Measurements from ENCODE around the gene PRKD1.

PRKD1 gene

GRCh38 chr14:29580763-29581162 is 346.9 kb downstream of the PRKD1 start:
- DNase-seq = no peak

- DNase-seq = no peak
Observed at GRCh38 chr14:29579838-29580237, 347.8 kb downstream of the PRKD1 start.

- no peak for DNase-seq
Observed at GRCh38 chr14:29576927-29577326, 350.7 kb downstream of the PRKD1 start.

GRCh38 chr14:29569194-29569593 is 358.5 kb downstream of the PRKD1 start:
- DNase-seq = no peak

- DNase-seq = no peak
Observed at GRCh38 chr14:29566194-29566593, 361.5 kb downstream of the PRKD1 start.

- no peak for DNase-seq
Observed at GRCh38 chr14:29558516-29558915, 369.1 kb downstream of the PRKD1 start.

- no peak for DNase-seq
Observed at GRCh38 chr14:29554335-29554734, 373.3 kb downstream of the PRKD1 start.

GRCh38 chr14:29553427-29553826 is 374.2 kb downstream of the PRKD1 start:
- DNase-seq = no peak

- no peak for DNase-seq
Observed at GRCh38 chr14:29548948-29549370, 378.7 kb downstream of the PRKD1 start.

- no peak for DNase-seq
Observed at GRCh38 chr14:29545714-29546113, 381.9 kb downstream of the PRKD1 start.

- no peak for DNase-seq
Observed at GRCh38 chr14:29536886-29537511, 390.6 kb downstream of the PRKD1 start.

- no peak for DNase-seq
Observed at GRCh38 chr14:29529418-29529817, 398.2 kb downstream of the PRKD1 start.

- DNase-seq = no peak
Observed at GRCh38 chr14:29528889-29529288, 398.8 kb downstream of the PRKD1 start.

GRCh38 chr14:29527286-29527685 is 400.4 kb downstream of the PRKD1 start:
- DNase-seq = no peak

Data from activated CD4-positive, alpha-beta T cell treated with anti-CD3 and anti-CD28 coated beads, Interleukin-2, amount 50 U/mL, for 1 hour (primary cell).